ENCODE data around the gene UTP4. TPM values are rescaled to one million over a fixed set of nuclear protein-coding genes. Genes with fewer than 3 reads are reported as not detected.

Gene UTP4
- total RNA-seq, 1 experiment from 2014 or later: 31.4 TPM

- Histone ChIP-seq H3K27ac (no peak overlapping the region), H3K36me3 (no peaks in the 10 kb centered on the region), H3K4me1 (no peaks in the 10 kb centered on the region), H3K27me3 (no peaks in the 10 kb centered on the region), H3K9me3 (replicated peaks) (no peaks in the 10 kb centered on the region), H3K4me3 (no peak overlapping the region)
- no peak for DNase-seq
Observed at GRCh38 chr16:69190046-69190588, 57.7 kb downstream of the UTP4 start.

GRCh38 chr16:69190598-69190997, 58.1 kb downstream of the UTP4 start:
- Histone ChIP-seq H3K9me3 (replicated peaks) (no peaks in the 10 kb centered on the region), H3K4me1 (no peaks in the 10 kb centered on the region), H3K27me3 (no peaks in the 10 kb centered on the region), H3K4me3 (no peak overlapping the region), H3K27ac (no peak overlapping the region), H3K36me3 (no peaks in the 10 kb centered on the region)
- DNase-seq: no peak

- Histone ChIP-seq H3K27me3 (no peaks in the 10 kb centered on the region), H3K4me3 (no peak overlapping the region), H3K4me1 (no peaks in the 10 kb centered on the region), H3K27ac (no peak overlapping the region), H3K36me3 (no peaks in the 10 kb centered on the region), H3K9me3 (replicated peaks) (no peaks in the 10 kb centered on the region)
- DNase-seq: no peak
Observed at GRCh38 chr16:69191136-69191535, 58.7 kb downstream of the UTP4 start.

- H3K4me1 ChIP-seq: no peaks in the 10 kb centered on the region
- H3K27ac ChIP-seq: no peak overlapping the region
- no peaks in the 10 kb centered on the region for H3K9me3 ChIP-seq (replicated peaks)
- no peak overlapping the region for H3K4me3 ChIP-seq
- H3K36me3 ChIP-seq: no peaks in the 10 kb centered on the region
- H3K27me3 ChIP-seq: no peaks in the 10 kb centered on the region
- DNase-seq: no peak
Observed at GRCh38 chr16:69193855-69194254, 61.4 kb downstream of the UTP4 start.

GRCh38 chr16:69194488-69194887, 62.0 kb downstream of the UTP4 start:
- DNase-seq: no peak
- no peak overlapping the region for H3K27ac ChIP-seq
- H3K4me1 ChIP-seq: no peaks in the 10 kb centered on the region
- H3K36me3 ChIP-seq: no peaks in the 10 kb centered on the region
- no peaks in the 10 kb centered on the region for H3K9me3 ChIP-seq (replicated peaks)
- no peaks in the 10 kb centered on the region for H3K27me3 ChIP-seq
- no peak overlapping the region for H3K4me3 ChIP-seq

- no peaks in the 10 kb centered on the region for H3K36me3 ChIP-seq
- H3K4me3 ChIP-seq: no peak overlapping the region
- no peaks in the 10 kb centered on the region for H3K9me3 ChIP-seq (replicated peaks)
- no peak for DNase-seq
- H3K4me1 ChIP-seq: no peaks in the 10 kb centered on the region
- H3K27me3 ChIP-seq: no peaks in the 10 kb centered on the region
- H3K27ac ChIP-seq: no peak overlapping the region
Observed at GRCh38 chr16:69195369-69196029, 63.0 kb downstream of the UTP4 start.

- Histone ChIP-seq H3K27ac (no peak overlapping the region), H3K9me3 (replicated peaks) (no peaks in the 10 kb centered on the region), H3K4me3 (no peak overlapping the region), H3K27me3 (no peaks in the 10 kb centered on the region), H3K4me1 (no peaks in the 10 kb centered on the region), H3K36me3 (no peaks in the 10 kb centered on the region)
- no peak for DNase-seq
Observed at GRCh38 chr16:69197573-69197972, 65.1 kb downstream of the UTP4 start.

- Histone ChIP-seq H3K27me3 (no peaks in the 10 kb centered on the region), H3K4me1 (no peaks in the 10 kb centered on the region), H3K27ac (no peak overlapping the region), H3K36me3 (no peaks in the 10 kb centered on the region), H3K4me3 (no peak overlapping the region), H3K9me3 (replicated peaks) (no peaks in the 10 kb centered on the region)
- DNase-seq: no peak
Observed at GRCh38 chr16:69199382-69199781, 66.9 kb downstream of the UTP4 start.

GRCh38 chr16:69201291-69201690, 68.8 kb downstream of the UTP4 start:
- no peak for DNase-seq
- Histone ChIP-seq H3K9me3 (replicated peaks) (no peaks in the 10 kb centered on the region), H3K27ac (no peak overlapping the region)

GRCh38 chr16:69201787-69202186, 69.3 kb downstream of the UTP4 start:
- no peak overlapping the region for H3K27ac ChIP-seq
- no peaks in the 10 kb centered on the region for H3K27me3 ChIP-seq
- DNase-seq: no peak
- no peaks in the 10 kb centered on the region for H3K9me3 ChIP-seq (replicated peaks)
- no peaks in the 10 kb centered on the region for H3K36me3 ChIP-seq
- no peak overlapping the region for H3K4me3 ChIP-seq
- H3K4me1 ChIP-seq: no peaks in the 10 kb centered on the region

More at GRCh38 chr16:69201291-69201690, 68.8 kb downstream of the UTP4 start:
- H3K4me1 ChIP-seq: no peaks in the 10 kb centered on the region
- H3K27me3 ChIP-seq: no peaks in the 10 kb centered on the region
- no peaks in the 10 kb centered on the region for H3K36me3 ChIP-seq
- no peak overlapping the region for H3K4me3 ChIP-seq

GRCh38 chr16:69204172-69204571, 71.7 kb downstream of the UTP4 start:
- no peak for DNase-seq
- H3K27me3 ChIP-seq: no peaks in the 10 kb centered on the region
- H3K27ac ChIP-seq: no peak overlapping the region
- no peaks in the 10 kb centered on the region for H3K36me3 ChIP-seq
- no peaks in the 10 kb centered on the region for H3K9me3 ChIP-seq (replicated peaks)
- no peaks in the 10 kb centered on the region for H3K4me1 ChIP-seq
- no peak overlapping the region for H3K4me3 ChIP-seq

GRCh38 chr16:69209735-69210134, 77.3 kb downstream of the UTP4 start:
- Histone ChIP-seq H3K9me3 (replicated peaks) (no peaks in the 10 kb centered on the region), H3K4me1 (no peaks in the 10 kb centered on the region), H3K27ac (no peak overlapping the region), H3K27me3 (no peaks in the 10 kb centered on the region), H3K36me3 (no peaks in the 10 kb centered on the region), H3K4me3 (no peak overlapping the region)
- no peak for DNase-seq

GRCh38 chr16:69217433-69217832, 85.0 kb downstream of the UTP4 start:
- H3K27ac ChIP-seq: no peak overlapping the region

More at GRCh38 chr16:69217433-69217832, 85.0 kb downstream of the UTP4 start:
- H3K27me3 ChIP-seq: no peaks in the 10 kb centered on the region
- no peak overlapping the region for H3K4me3 ChIP-seq
- no peaks in the 10 kb centered on the region for H3K4me1 ChIP-seq
- H3K9me3 ChIP-seq (replicated peaks): no peaks in the 10 kb centered on the region
- H3K36me3 ChIP-seq: no peaks in the 10 kb centered on the region
- DNase-seq: no peak
